ENCODE data around the gene BANF1.

The BANF1 gene

GRCh38 chr11:66051371-66051765 is 49.1 kb downstream of the BANF1 start:
- peaks cover 13% of the 10 kb centered on the region for H3K79me2 ChIP-seq (ENCODE audit: control insufficient read depth, insufficient read depth, low read length, poor library complexity)
- H2AK5ac ChIP-seq (ENCODE audit: low read length), result no peak overlapping the region
- no peak overlapping the region for H3K23ac ChIP-seq (ENCODE audit: low read length)
- H3K14ac ChIP-seq (ENCODE audit: low read length), result peak overlapping the region; percentile 48
- peak overlapping the region; percentile 23 for H3K18ac ChIP-seq (ENCODE audit: low read length)
- H2AFZ ChIP-seq (ENCODE audit: insufficient read depth, low read length, poor library complexity), result peak overlapping the region; percentile 28
- H3K27ac ChIP-seq (ENCODE audit: low read depth, low read length), result peak overlapping the region; percentile 93
- H2BK5ac ChIP-seq (ENCODE audit: low read depth, low read length, poor library complexity), result peak overlapping the region; percentile 58
- H4K12ac ChIP-seq (ENCODE audit: low read depth, low read length), result peak overlapping the region; percentile 54
- peak overlapping the region; percentile 67 for H4K8ac ChIP-seq (ENCODE audit: low read depth, low read length)
- peak overlapping the region; percentile 71 for H4K91ac ChIP-seq (ENCODE audit: low read depth, low read length)
- H3K9ac ChIP-seq (ENCODE audit: low read length), result peak overlapping the region; percentile 74
- no peaks in the 10 kb centered on the region for H3K27me3 ChIP-seq (ENCODE audit: insufficient read depth, low read length)
- no peaks in the 10 kb centered on the region for H3K9me3 ChIP-seq (ENCODE audit: insufficient read depth, low read depth, low read length)
- H3K4ac ChIP-seq (ENCODE audit: low read depth, low read length), result peak overlapping the region; percentile 35
- peaks cover 8 to 13% of the 10 kb centered on the region in 2 experiments for H3K4me1 ChIP-seq (ENCODE audit: control insufficient read depth in 1 of 2, insufficient read depth in 2 of 2, low read length in 2 of 2)
- H3K4me3 ChIP-seq (ENCODE audit: low read depth, low read length), result peak overlapping the region; percentile 59
- WGBS (ENCODE audit: extremely low coverage, insufficient coverage, insufficient read length), result no CpG with 5 or more reads among the region's 12 CpGs
- peak overlapping the region; percentile 45 for H2BK120ac ChIP-seq (ENCODE audit: insufficient read depth, low read length, poor library complexity)
- H3K79me1 ChIP-seq (ENCODE audit: low read length), result peaks cover 9% of the 10 kb centered on the region
- no peak overlapping the region for H2BK12ac ChIP-seq (ENCODE audit: low read length)
- peak in 1 of 2 donors; percentile 17 for DNase-seq
- H3K4me2 ChIP-seq (ENCODE audit: low read length), result peak overlapping the region; percentile 68
- peaks cover 11 to 13% of the 10 kb centered on the region in 2 experiments for H3K36me3 ChIP-seq (ENCODE audit: control insufficient read depth in 1 of 2, insufficient read depth in 2 of 2, low read length in 2 of 2)

GRCh38 chr11:66051766-66052663 is 49.7 kb downstream of the BANF1 start, which contains the start of gene SF3B2:
TSS of gene SF3B2 (plus strand) at chr11:66052364. CDS start at chr11:66052385, 21 bp downstream.
- peak within 1 kb of the TSS; percentile 58 for H2BK5ac ChIP-seq (ENCODE audit: low read depth, low read length, poor library complexity)
- H3K4ac ChIP-seq (ENCODE audit: low read depth, low read length), result peak within 1 kb of the TSS; percentile 97
- DNase-seq, result peak; percentile 99
- peak within 1 kb of the TSS; percentile 41 for H3K18ac ChIP-seq (ENCODE audit: low read length)
- WGBS (ENCODE audit: extremely low coverage, insufficient coverage, insufficient read length), result no CpG with 5 or more reads among the region's 84 CpGs
- H3K4me1 ChIP-seq (ENCODE audit: control insufficient read depth in 1 of 2, insufficient read depth in 2 of 2, low read length in 2 of 2), result peaks cover 8 to 10% of the 10 kb centered on the region in 2 experiments
- H3K4me2 ChIP-seq (ENCODE audit: low read length), result peak within 1 kb of the TSS; percentile 77
- H2AFZ ChIP-seq (ENCODE audit: insufficient read depth, low read length, poor library complexity), result peak within 1 kb of the TSS; percentile 46
- no peak within 1 kb of the TSS for H3K23ac ChIP-seq (ENCODE audit: low read length)
- H4K91ac ChIP-seq (ENCODE audit: low read depth, low read length), result peak within 1 kb of the TSS; percentile 71
- peak within 1 kb of the TSS; percentile 66 for H3K14ac ChIP-seq (ENCODE audit: low read length)
- H3K9ac ChIP-seq (ENCODE audit: low read length), result peak within 1 kb of the TSS; percentile 98
- no peaks in the 10 kb centered on the region for H3K27me3 ChIP-seq (ENCODE audit: insufficient read depth, low read length)
- peak within 1 kb of the TSS; percentile 93 for H3K27ac ChIP-seq (ENCODE audit: low read depth, low read length)
- H4K12ac ChIP-seq (ENCODE audit: low read depth, low read length), result peak within 1 kb of the TSS; percentile 56
- H3K79me1 ChIP-seq (ENCODE audit: low read length), result peaks cover 9% of the 10 kb centered on the region
- peaks cover 17 to 18% of the 10 kb centered on the region in 2 experiments for H3K36me3 ChIP-seq (ENCODE audit: control insufficient read depth in 1 of 2, insufficient read depth in 2 of 2, low read length in 2 of 2)
- peak within 1 kb of the TSS; percentile 45 for H2BK120ac ChIP-seq (ENCODE audit: insufficient read depth, low read length, poor library complexity)
- peaks cover 13% of the 10 kb centered on the region for H3K79me2 ChIP-seq (ENCODE audit: control insufficient read depth, insufficient read depth, low read length, poor library complexity)
- peak within 1 kb of the TSS; percentile 14 for H2BK12ac ChIP-seq (ENCODE audit: low read length)
- peak within 1 kb of the TSS; percentile 96 for H3K4me3 ChIP-seq (ENCODE audit: low read depth, low read length)
- no peaks in the 10 kb centered on the region for H3K9me3 ChIP-seq (ENCODE audit: insufficient read depth, low read depth, low read length)
- peak within 1 kb of the TSS; percentile 28 for H2AK5ac ChIP-seq (ENCODE audit: low read length)
- peak within 1 kb of the TSS; percentile 92 for H4K8ac ChIP-seq (ENCODE audit: low read depth, low read length)

- peak overlapping the region; percentile 77 for H3K4me2 ChIP-seq (ENCODE audit: low read length)
- H3K27ac ChIP-seq (ENCODE audit: low read depth, low read length), result peak overlapping the region; percentile 29
- peaks cover 9% of the 10 kb centered on the region for H3K79me1 ChIP-seq (ENCODE audit: low read length)
- peak overlapping the region; percentile 19 for H2BK120ac ChIP-seq (ENCODE audit: insufficient read depth, low read length, poor library complexity)
- H2BK5ac ChIP-seq (ENCODE audit: low read depth, low read length, poor library complexity), result peak overlapping the region; percentile 28
- H3K4ac ChIP-seq (ENCODE audit: low read depth, low read length), result peak overlapping the region; percentile 97
- H2BK12ac ChIP-seq (ENCODE audit: low read length), result peak overlapping the region; percentile 14
- DNase-seq, result no peak
- H3K23ac ChIP-seq (ENCODE audit: low read length), result no peak overlapping the region
- peak overlapping the region; percentile 98 for H3K9ac ChIP-seq (ENCODE audit: low read length)
- peak overlapping the region; percentile 66 for H3K14ac ChIP-seq (ENCODE audit: low read length)
- peak overlapping the region; percentile 63 for H4K91ac ChIP-seq (ENCODE audit: low read depth, low read length)
- H2AK5ac ChIP-seq (ENCODE audit: low read length), result peak overlapping the region; percentile 28
- peak overlapping the region; percentile 41 for H3K18ac ChIP-seq (ENCODE audit: low read length)
- peaks cover 13% of the 10 kb centered on the region for H3K79me2 ChIP-seq (ENCODE audit: control insufficient read depth, insufficient read depth, low read length, poor library complexity)
- H3K9me3 ChIP-seq (ENCODE audit: insufficient read depth, low read depth, low read length), result no peaks in the 10 kb centered on the region
- no CpG with 5 or more reads among the region's 17 CpGs for WGBS (ENCODE audit: extremely low coverage, insufficient coverage, insufficient read length)
- no peaks in the 10 kb centered on the region for H3K27me3 ChIP-seq (ENCODE audit: insufficient read depth, low read length)
- H4K12ac ChIP-seq (ENCODE audit: low read depth, low read length), result peak overlapping the region; percentile 56
- H2AFZ ChIP-seq (ENCODE audit: insufficient read depth, low read length, poor library complexity), result peak overlapping the region; percentile 46
- peak overlapping the region; percentile 96 for H3K4me3 ChIP-seq (ENCODE audit: low read depth, low read length)
- peak overlapping the region; percentile 92 for H4K8ac ChIP-seq (ENCODE audit: low read depth, low read length)
- peaks cover 8 to 10% of the 10 kb centered on the region in 2 experiments for H3K4me1 ChIP-seq (ENCODE audit: control insufficient read depth in 1 of 2, insufficient read depth in 2 of 2, low read length in 2 of 2)
- H3K36me3 ChIP-seq (ENCODE audit: control insufficient read depth in 1 of 2, insufficient read depth in 2 of 2, low read length in 2 of 2), result peaks cover 22 to 23% of the 10 kb centered on the region in 2 experiments
Observed at GRCh38 chr11:66052664-66052982, 50.3 kb downstream of the BANF1 start.

All from trophoblast cell (in vitro differentiated cells and primary cell).